Parathyroid adenoma (tissue), 2 donors: ENCODE measurements around the gene BTAF1.

Experiments
- H2AFZ ChIP-seq: fragments of 300-600 bp; sonication (generic); one replicate; pipeline ENCODE4 v1.7.0; 2017; ENCODE audit warnings: antibody characterized with exemption, mild to moderate bottlenecking
- H3K27ac ChIP-seq: fragments of 300-600 bp; sonication (generic); one replicate; pipeline ENCODE4 v1.7.0; 2017
- H3K27me3 ChIP-seq: fragments of 300-600 bp; sonication (generic); one replicate; pipeline ENCODE4 v1.7.0; 2017; ENCODE audit warnings: low read length; ENCODE audit not compliant: control insufficient read depth, insufficient read depth
- H3K36me3 ChIP-seq: fragments of 300-600 bp; sonication (generic); one replicate; pipeline ENCODE4 v1.7.0; 2017; ENCODE audit warnings: low read length; ENCODE audit not compliant: control insufficient read depth, insufficient read depth
- H3K4me1 ChIP-seq: fragments of 300-600 bp; sonication (generic); one replicate; pipeline ENCODE4 v1.7.0; 2017; ENCODE audit warnings: control low read depth
- H3K4me2 ChIP-seq: fragments of 300-600 bp; sonication (generic); one replicate; pipeline ENCODE4 v1.7.0; 2017; ENCODE audit warnings: low read length
- H3K4me3 ChIP-seq: fragments of 300-600 bp; sonication (generic); one replicate; pipeline ENCODE4 v1.7.0; 2017; ENCODE audit warnings: low read depth, low read length
- H3K79me2 ChIP-seq: fragments of 300-600 bp; sonication (generic); one replicate; pipeline ENCODE4 v1.7.0; 2017; ENCODE audit warnings: control low read depth
- H3K9ac ChIP-seq: fragments of 300-600 bp; sonication (generic); one replicate; pipeline ENCODE4 v1.7.0; 2017; ENCODE audit warnings: mild to moderate bottlenecking
- H3K9me3 ChIP-seq: fragments of 300-600 bp; sonication (generic); one replicate; pipeline ENCODE4 v1.7.0; 2017; ENCODE audit warnings: low read length; ENCODE audit not compliant: control insufficient read depth
- CTCF ChIP-seq: fragments of 300-600 bp; sonication (generic); IDR thresholded peaks from one replicate; pipeline ENCODE4 v1.7.0; 2017; ENCODE audit warnings: antibody characterized with exemption, mild to moderate bottlenecking
- donor health status: primary hyperparathyroidism.

The BTAF1 gene

GRCh38 chr10:91931526-91932190 is 8.1 kb downstream of the BTAF1 start:
- H3K36me3 ChIP-seq, result no peaks in the 10 kb centered on the region
- H3K4me1 ChIP-seq, result peaks cover 2% of the 10 kb centered on the region
- no peak overlapping the region for H2AFZ ChIP-seq
- H3K27me3 ChIP-seq, result no peaks in the 10 kb centered on the region
- peaks cover 51% of the 10 kb centered on the region for H3K79me2 ChIP-seq
- no peak overlapping the region for H3K9ac ChIP-seq
- no peaks in the 10 kb centered on the region for H3K9me3 ChIP-seq
- no peak overlapping the region for H3K4me2 ChIP-seq
- no peak for TF ChIP-seq CTCF
- no peak overlapping the region for H3K27ac ChIP-seq
- no peak overlapping the region for H3K4me3 ChIP-seq

GRCh38 chr10:91932737-91933136 is 9.2 kb downstream of the BTAF1 start:
- Histone ChIP-seq H3K27me3 (no peaks in the 10 kb centered on the region), H2AFZ (no peak overlapping the region), H3K79me2 (peaks cover 50% of the 10 kb centered on the region), H3K9me3 (no peaks in the 10 kb centered on the region), H3K4me3 (no peak overlapping the region), H3K36me3 (no peaks in the 10 kb centered on the region), H3K4me1 (peaks cover 2% of the 10 kb centered on the region), H3K4me2 (no peak overlapping the region), H3K27ac (no peak overlapping the region), H3K9ac (no peak overlapping the region)
- TF ChIP-seq CTCF, result no peak

- H3K4me1 ChIP-seq, result peaks cover 2% of the 10 kb centered on the region
- no peaks in the 10 kb centered on the region for H3K36me3 ChIP-seq
- H3K27ac ChIP-seq, result no peak overlapping the region
Measured at GRCh38 chr10:91935886-91936285, 12.3 kb downstream of the BTAF1 start.

GRCh38 chr10:91939653-91940052 is 16.1 kb downstream of the BTAF1 start:
- Histone ChIP-seq H3K9ac (no peak overlapping the region), H3K79me2 (peaks cover 19% of the 10 kb centered on the region), H3K9me3 (no peaks in the 10 kb centered on the region), H2AFZ (no peak overlapping the region), H3K27ac (no peak overlapping the region), H3K4me3 (no peak overlapping the region), H3K27me3 (no peaks in the 10 kb centered on the region), H3K4me1 (no peaks in the 10 kb centered on the region), H3K36me3 (no peaks in the 10 kb centered on the region), H3K4me2 (no peak overlapping the region)
- no peak for TF ChIP-seq CTCF

More at GRCh38 chr10:91935886-91936285, 12.3 kb downstream of the BTAF1 start:
- Histone ChIP-seq H3K9me3 (no peaks in the 10 kb centered on the region), H3K4me3 (no peak overlapping the region), H2AFZ (no peak overlapping the region), H3K79me2 (peaks cover 35% of the 10 kb centered on the region), H3K4me2 (no peak overlapping the region), H3K27me3 (no peaks in the 10 kb centered on the region), H3K9ac (no peak overlapping the region)
- TF ChIP-seq CTCF, result no peak

GRCh38 chr10:91941426-91941825 is 17.9 kb downstream of the BTAF1 start:
- Histone ChIP-seq H2AFZ (no peak overlapping the region), H3K27ac (no peak overlapping the region), H3K9ac (no peak overlapping the region), H3K79me2 (peaks cover 18% of the 10 kb centered on the region), H3K27me3 (no peaks in the 10 kb centered on the region), H3K4me1 (no peaks in the 10 kb centered on the region), H3K4me3 (no peak overlapping the region), H3K36me3 (no peaks in the 10 kb centered on the region), H3K4me2 (no peak overlapping the region), H3K9me3 (no peaks in the 10 kb centered on the region)
- TF ChIP-seq CTCF, result no peak
